Kidney epithelial cell (primary cell): ENCODE data around the gene NRIP3. TPM values are rescaled to one million over a fixed set of nuclear protein-coding genes. Genes with fewer than 3 reads are reported as not detected.
A peak's percentile ranks its signal among the peaks of the same experiment; 100 is the strongest.
"Not testable (repeated sequence)": the region's sequence is repeated elsewhere in the genome, so short reads cannot be mapped to it uniquely, and the experiment has no call there.

Source experiments
- DNase-seq: peaks from one replicate; pipeline ENCODE4 v3.0.0-alpha.2; 2010; ENCODE audit warnings: low read depth
- H3K27me3 ChIP-seq: 2 replicates; pipeline ENCODE4 v1.6.0; 2011; ENCODE audit warnings: low read length; ENCODE audit not compliant: control insufficient read depth, insufficient read depth
- H3K36me3 ChIP-seq: 2 replicates; pipeline ENCODE4 v1.5.1; 2011; ENCODE audit warnings: low read length; ENCODE audit not compliant: control insufficient read depth, insufficient read depth
- H3K4me3 ChIP-seq: 2 replicates; pipeline ENCODE4 v1.5.1; 2011; ENCODE audit warnings: low read depth, mild to moderate bottlenecking, control low read depth, low read length
- total RNA-seq: library from RNA; depleted of rRNA; stranded (reverse); fragments of >200 nt; gene quantifications from 2 replicates; pipeline ENCODE4 v1.2.3, GENCODE V29; 2015
- TF ChIP-seq, protein P1 (sequence below): IDR thresholded peaks from 2 replicates; pipeline ENCODE4 v1.5.1; 2011; ENCODE audit warnings: mild to moderate bottlenecking, moderate library complexity, low read length, control low read depth, inconsistent platforms; ENCODE audit not compliant: insufficient read depth, poor library complexity, severe bottlenecking

The NRIP3 gene
- total RNA-seq, 1 donor from 2014 or later = 20.5 TPM

DNA sequence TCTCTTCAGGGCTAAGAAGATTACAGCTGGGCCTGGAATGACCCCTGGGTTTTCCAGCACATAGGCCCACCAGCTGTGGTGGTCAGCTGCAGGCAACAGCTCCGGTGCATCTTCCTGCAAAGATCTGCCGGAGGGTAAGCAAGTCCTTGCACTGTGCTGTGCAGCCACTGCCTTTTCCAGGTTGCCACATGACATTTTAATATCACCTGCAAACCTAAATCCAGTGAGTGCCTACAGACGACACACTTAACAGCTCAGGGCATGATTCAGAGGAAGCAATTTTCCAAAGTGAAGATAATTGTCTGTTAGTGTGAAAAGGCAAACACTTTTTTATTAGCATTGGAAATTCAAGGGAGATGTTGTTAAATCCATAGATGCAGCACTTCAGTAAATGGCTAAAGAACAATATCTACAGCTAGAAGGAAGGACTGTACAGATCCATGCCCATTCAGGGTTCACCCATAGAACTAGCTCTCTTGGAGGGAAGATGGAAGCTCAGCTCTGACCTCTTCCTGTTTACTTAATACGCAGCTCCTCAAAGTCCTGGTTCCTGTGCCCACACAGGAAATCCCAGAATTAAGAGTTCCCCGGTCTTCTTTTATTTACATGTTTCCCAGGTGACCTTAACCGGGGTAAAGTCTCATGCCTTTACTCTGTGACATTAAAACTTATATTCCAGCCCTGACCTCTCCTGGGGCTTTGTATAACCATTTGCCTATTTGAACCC, 13.3 kb upstream of the NRIP3 start:
- Histone ChIP-seq H3K4me3 (no peak overlapping the region), H3K27me3 (no peaks in the 10 kb centered on the region), H3K36me3 (no peaks in the 10 kb centered on the region)
- DNase-seq = no peak
- TF ChIP-seq, protein P1, sequence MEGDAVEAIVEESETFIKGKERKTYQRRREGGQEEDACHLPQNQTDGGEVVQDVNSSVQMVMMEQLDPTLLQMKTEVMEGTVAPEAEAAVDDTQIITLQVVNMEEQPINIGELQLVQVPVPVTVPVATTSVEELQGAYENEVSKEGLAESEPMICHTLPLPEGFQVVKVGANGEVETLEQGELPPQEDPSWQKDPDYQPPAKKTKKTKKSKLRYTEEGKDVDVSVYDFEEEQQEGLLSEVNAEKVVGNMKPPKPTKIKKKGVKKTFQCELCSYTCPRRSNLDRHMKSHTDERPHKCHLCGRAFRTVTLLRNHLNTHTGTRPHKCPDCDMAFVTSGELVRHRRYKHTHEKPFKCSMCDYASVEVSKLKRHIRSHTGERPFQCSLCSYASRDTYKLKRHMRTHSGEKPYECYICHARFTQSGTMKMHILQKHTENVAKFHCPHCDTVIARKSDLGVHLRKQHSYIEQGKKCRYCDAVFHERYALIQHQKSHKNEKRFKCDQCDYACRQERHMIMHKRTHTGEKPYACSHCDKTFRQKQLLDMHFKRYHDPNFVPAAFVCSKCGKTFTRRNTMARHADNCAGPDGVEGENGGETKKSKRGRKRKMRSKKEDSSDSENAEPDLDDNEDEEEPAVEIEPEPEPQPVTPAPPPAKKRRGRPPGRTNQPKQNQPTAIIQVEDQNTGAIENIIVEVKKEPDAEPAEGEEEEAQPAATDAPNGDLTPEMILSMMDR = no peak

DNA sequence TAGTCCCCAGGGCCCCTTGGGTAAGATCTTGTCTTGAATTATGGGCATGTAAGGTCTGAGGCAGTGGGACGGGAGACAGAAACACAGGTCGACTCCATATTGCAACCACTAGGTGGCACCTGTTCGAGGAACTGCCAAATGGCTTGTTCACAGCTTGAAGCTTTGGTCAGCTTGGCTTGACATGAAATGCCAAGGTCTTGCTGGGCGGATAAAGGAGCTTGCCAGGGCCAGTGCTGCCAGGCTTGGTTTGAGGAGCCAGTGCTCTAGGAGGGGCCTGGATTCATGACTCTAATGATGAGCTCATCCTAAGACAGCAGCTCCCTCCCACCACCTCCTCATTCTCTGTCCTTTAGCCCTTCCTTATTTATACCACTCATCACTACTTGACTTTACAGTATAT, 11.9 kb upstream of the NRIP3 start:
- Histone ChIP-seq H3K27me3 (no peaks in the 10 kb centered on the region), H3K36me3 (no peaks in the 10 kb centered on the region), H3K4me3 (no peak overlapping the region)
- TF ChIP-seq, protein P1 = peak; percentile 73
- peak; percentile 60 for DNase-seq

DNA sequence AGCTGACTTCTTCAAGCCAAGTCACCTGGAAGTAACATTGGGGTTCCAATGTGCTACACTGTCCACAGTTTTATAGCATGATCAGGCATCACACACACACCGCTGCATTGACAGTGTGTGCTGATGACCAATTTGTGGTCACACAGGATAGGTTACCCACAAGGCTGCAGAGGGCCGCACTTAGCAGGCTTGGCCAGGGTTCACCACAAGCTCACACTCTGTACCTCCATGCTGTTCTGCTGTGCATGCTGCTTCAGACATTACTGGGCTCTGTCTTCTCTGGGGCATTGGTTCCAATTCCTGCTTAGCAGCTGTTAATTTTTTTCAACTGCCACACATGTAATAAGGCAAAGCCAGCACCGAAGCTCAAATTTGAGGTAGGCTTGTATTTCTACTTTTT, 11.0 kb upstream of the NRIP3 start:
- TF ChIP-seq, protein P1 = no peak
- no peak for DNase-seq
- H3K36me3 ChIP-seq = no peaks in the 10 kb centered on the region
- no peaks in the 10 kb centered on the region for H3K27me3 ChIP-seq
- no peak overlapping the region for H3K4me3 ChIP-seq

DNA sequence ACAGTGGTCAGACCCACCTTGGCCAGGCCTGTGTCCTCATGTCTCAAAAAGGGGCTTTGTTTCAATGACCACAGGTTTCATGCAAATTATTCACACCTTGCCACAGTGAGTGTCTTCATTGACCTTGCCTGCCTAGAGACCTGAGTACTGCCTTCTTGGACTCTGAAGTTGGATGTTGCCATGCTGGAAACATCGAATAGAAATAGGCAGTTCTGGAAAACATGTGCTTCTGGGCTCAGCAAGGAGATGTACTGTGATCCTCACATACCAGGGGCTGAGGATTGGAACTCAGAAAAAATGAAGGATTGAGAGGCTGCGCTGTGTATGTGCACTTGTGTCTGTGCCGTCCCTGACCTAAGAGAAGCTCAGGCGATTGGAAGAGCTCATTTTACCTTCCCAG, 9.6 kb upstream of the NRIP3 start:
- no peak overlapping the region for H3K4me3 ChIP-seq
- no peaks in the 10 kb centered on the region for H3K27me3 ChIP-seq
- TF ChIP-seq, protein P1 = no peak
- no peak for DNase-seq
- H3K36me3 ChIP-seq = no peaks in the 10 kb centered on the region

DNA sequence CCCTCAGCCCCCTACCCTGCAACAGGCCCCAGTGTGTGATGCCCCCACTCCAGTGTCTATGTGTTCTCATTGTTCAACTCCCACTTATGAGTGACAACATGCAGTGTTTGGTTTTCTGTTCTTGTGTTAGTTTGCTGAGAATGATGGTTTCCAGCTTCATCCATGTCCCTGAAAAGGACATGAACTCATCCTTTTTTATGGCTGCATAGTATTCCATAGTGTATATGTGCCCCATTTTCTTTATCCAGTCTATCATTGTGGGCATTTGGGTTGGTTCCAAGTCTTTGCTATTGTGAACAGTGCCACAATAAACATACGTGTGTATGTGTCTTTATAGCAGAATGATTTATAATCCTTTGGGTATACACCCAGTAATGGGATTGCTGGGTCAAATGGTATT, 5.7 kb upstream of the NRIP3 start:
- not testable (repeated sequence) for DNase-seq, H3K36me3 ChIP-seq

DNA sequence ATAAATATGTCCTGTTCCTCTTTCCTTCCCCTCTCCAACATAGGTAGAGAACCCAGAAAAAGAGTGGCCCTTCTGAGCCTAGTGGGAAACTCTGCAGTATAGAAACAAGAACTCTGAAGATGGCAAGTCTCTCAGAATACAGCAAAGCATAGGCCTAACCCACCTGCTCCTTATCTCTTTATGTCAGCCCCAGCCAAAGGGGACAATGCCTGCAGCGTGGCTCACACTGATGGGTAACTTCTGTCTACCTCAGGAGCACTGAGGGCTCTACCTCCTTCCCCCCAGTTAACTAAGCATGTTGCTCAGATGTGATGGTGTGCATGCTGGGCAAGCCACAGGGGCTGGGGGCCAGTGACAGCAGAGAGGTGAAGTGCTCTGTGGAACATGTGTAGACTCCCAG, 4.9 kb upstream of the NRIP3 start:
- H3K27me3 ChIP-seq = peaks cover 22% of the 10 kb centered on the region
- TF ChIP-seq, protein P1 = no peak

More for the DNA sequence above, 5.7 kb upstream of the NRIP3 start:
- not testable (repeated sequence) for H3K4me3 ChIP-seq
- H3K27me3 ChIP-seq = peaks cover 14% of the 10 kb centered on the region

More for the DNA sequence above, 4.9 kb upstream of the NRIP3 start:
- DNase-seq = no peak
- no peaks in the 10 kb centered on the region for H3K36me3 ChIP-seq
- H3K4me3 ChIP-seq = no peak overlapping the region
